Activated naive CD4-positive, alpha-beta T cell treated with anti-CD3 and anti-CD28 coated beads for 36 hours (primary cell): ENCODE measurements around the gene SLC24A1. TPM values are rescaled to one million over a fixed set of nuclear protein-coding genes. Genes with fewer than 3 reads are reported as not detected.

Source experiments
- CTCF ChIA-PET: fragments of 350-600 bp; sonication (Branson Sonifier 250); formaldehyde crosslinking; loops from one replicate; lab custom pipeline; 2021; ENCODE audit warnings: antibody characterized with exemption; lab: Charles Lee
- DNase-seq: peaks from one replicate; pipeline ENCODE4 v3.0.0-alpha.2; 2020
- H3K27ac Mint-ChIP-seq: one replicate; pipeline ENCODE4 v1.8.0; 2021; ENCODE audit warnings: mild to moderate bottlenecking, mixed read lengths
- H3K27me3 Mint-ChIP-seq: one replicate; pipeline ENCODE4 v1.8.0; 2021; ENCODE audit warnings: low read depth, mixed read lengths
- H3K36me3 Mint-ChIP-seq: one replicate; pipeline ENCODE4 v1.8.0; 2021; ENCODE audit warnings: low read depth, mixed read lengths
- H3K4me1 Mint-ChIP-seq: one replicate; pipeline ENCODE4 v1.8.0; 2021; ENCODE audit warnings: low read depth, mixed read lengths
- H3K4me3 Mint-ChIP-seq: one replicate; pipeline ENCODE4 v1.8.0; 2021; ENCODE audit warnings: mild to moderate bottlenecking, moderate library complexity, mixed read lengths
- H3K9me3 Mint-ChIP-seq: one replicate; pipeline ENCODE4 v1.8.0; 2021; ENCODE audit warnings: mixed read lengths
- intact Hi-C: fragments of 100-400 bp; cut with micrococcal nuclease; formaldehyde crosslinking; loops from one replicate; pipeline ENCODE4 v1.15.1; 2023
- total RNA-seq, 2 experiments: library from RNA; stranded (reverse); gene quantifications; one replicate each; pipeline ENCODE4 v1.2.3, GENCODE V29; 2021

Gene SLC24A1
- total RNA-seq, 2 experiments from 2014 or later, result 10.7 to 12.4 TPM

DNA sequence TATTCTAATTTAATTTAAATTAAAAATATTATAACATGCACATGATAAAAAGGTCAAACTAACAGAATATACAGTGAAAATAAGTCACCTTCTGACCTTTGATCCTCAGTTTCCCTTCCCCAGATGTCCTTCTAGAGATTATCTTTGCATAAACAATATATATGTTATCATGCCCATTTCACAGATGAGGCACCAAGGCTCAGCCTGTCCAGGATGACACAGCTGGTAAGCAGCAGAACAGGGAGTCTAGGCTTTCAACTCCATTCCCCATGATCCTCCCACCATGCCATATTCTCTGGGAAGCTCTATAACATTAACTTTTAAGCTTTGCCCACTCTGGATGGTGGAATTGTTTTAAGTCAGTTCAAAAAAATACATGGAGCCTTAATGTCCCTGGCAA is 1.4 kb downstream of the SLC24A1 start:
- H3K9me3 Mint-ChIP-seq, result no peaks in the 10 kb centered on the region
- CTCF ChIA-PET, result no interaction called here

DNA sequence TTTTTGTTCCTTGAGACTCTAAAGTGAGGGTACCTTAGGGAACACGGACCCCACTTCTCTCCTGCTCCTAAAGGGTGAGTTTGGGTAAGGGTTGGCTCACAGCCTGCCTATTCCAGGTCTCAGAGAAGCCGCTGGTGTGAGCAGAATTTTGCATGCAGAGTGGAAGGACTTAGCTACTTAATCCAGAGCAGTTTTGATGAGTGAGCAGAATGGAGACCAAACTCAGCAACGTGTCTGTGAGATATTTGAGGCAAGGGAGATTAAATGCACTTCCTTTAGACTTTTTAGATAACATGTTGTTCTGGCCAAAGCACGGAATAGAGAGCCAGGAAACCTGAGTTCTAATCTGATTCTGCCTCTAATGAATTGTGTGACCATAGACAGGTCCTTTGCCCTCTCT is 5.1 kb downstream of the SLC24A1 start:
- Mint-ChIP-seq H3K27me3 (no peaks in the 10 kb centered on the region), H3K4me1 (peaks cover 3% of the 10 kb centered on the region), H3K4me3 (no peak overlapping the region), H3K36me3 (peaks cover 3% of the 10 kb centered on the region), H3K27ac (no peak overlapping the region), H3K9me3 (no peaks in the 10 kb centered on the region)
- no peak for DNase-seq
- CTCF ChIA-PET, result no interaction called here
- intact Hi-C loops, result no loop called here

More for the DNA sequence above, 1.4 kb downstream of the SLC24A1 start:
- no peak for DNase-seq
- Mint-ChIP-seq H3K4me1 (no peaks in the 10 kb centered on the region), H3K27me3 (no peaks in the 10 kb centered on the region), H3K36me3 (peaks cover 3% of the 10 kb centered on the region), H3K4me3 (no peak overlapping the region), H3K27ac (no peak overlapping the region)
- intact Hi-C loops, result no loop called here

DNA sequence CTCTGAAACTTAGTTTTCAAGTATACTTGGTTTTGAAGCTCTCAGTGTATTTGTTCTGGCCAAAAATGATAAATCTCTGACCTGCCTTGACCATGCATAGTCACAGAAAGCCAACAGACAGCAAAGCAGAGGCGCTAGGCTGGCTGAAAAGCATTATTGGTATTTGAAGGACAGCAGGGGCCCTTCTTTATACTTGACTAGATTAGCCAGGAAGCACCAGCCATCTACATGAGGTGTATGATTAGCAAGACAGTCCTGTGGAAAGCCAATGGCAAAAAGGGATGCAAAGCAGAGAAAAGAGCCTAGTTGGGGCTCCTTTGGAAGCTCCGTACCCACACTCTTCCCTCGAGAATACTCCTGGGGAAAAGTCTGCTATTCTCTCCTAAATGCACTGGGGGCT is 7.8 kb downstream of the SLC24A1 start:
- H3K4me1 Mint-ChIP-seq, result peaks cover 5% of the 10 kb centered on the region
- intact Hi-C loops, result no loop called here
- H3K27ac Mint-ChIP-seq, result no peak overlapping the region
- CTCF ChIA-PET, result interaction anchor here (1.0 to 1.3 kb wide), 2 partner anchors 9 to 228 kb away, joined by 3 to 6 read pairs; no protein-coding TSS in a partner anchor
- DNase-seq, result no peak
- peaks cover 1% of the 10 kb centered on the region for H3K36me3 Mint-ChIP-seq
- H3K27me3 Mint-ChIP-seq, result no peaks in the 10 kb centered on the region
- no peaks in the 10 kb centered on the region for H3K9me3 Mint-ChIP-seq
- no peak overlapping the region for H3K4me3 Mint-ChIP-seq

DNA sequence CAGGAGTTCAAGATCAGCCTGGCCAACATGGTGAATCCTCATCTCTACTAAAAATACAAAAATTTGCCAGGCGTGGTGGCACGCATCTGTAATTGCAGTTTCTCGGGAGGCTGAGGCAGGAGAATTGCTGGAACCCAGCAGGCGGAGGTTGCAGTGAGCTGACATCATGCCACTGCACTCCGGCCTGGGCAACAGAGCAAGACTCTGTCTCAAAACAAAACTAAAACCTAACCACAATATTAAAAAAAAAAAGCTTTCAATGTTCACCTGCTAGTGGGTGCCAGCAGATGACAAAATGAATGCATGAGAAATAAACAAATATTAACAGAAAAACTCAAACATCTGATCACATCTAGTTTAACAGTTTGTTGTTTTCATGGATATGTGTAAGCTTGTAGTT is 9.0 kb downstream of the SLC24A1 start:
- no peak for DNase-seq
- CTCF ChIA-PET, result interaction anchor here (0.6 to 0.7 kb wide), 2 partner anchors 19 to 114 kb away, joined by 3 read pairs; no protein-coding TSS in a partner anchor
- peaks cover 5% of the 10 kb centered on the region for H3K4me1 Mint-ChIP-seq
- peaks cover 1% of the 10 kb centered on the region for H3K36me3 Mint-ChIP-seq
- intact Hi-C loops, result no loop called here
- no peaks in the 10 kb centered on the region for H3K27me3 Mint-ChIP-seq
- H3K27ac Mint-ChIP-seq, result no peak overlapping the region
- no peak overlapping the region for H3K4me3 Mint-ChIP-seq
- no peaks in the 10 kb centered on the region for H3K9me3 Mint-ChIP-seq

DNA sequence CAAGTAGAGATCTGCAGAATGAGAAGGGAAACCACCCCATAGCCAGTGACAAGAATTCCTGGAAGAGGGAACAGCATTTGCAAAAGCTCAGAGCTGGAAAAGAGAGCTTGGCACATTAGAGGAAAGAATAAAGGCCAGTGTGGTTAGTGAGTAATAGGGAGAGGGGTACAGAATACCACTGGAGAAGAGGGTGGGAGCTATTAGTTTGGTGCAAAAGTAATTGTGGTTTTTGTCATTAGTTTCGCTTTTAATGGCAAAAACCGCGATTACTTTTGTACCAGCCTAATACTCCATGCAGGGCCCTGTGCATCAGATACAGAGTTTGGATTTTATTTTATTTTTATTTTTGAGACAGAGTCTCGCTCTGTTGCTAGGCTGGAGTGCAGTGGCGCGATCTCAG is 9.8 kb downstream of the SLC24A1 start:
- no peak overlapping the region for H3K27ac Mint-ChIP-seq
- DNase-seq, result no peak
- H3K4me3 Mint-ChIP-seq, result no peak overlapping the region
- CTCF ChIA-PET, result interaction anchor here (0.6 to 1.8 kb wide), 4 partner anchors 16 to 225 kb away, joined by 3 to 5 read pairs (median 4); no protein-coding TSS in a partner anchor
- H3K9me3 Mint-ChIP-seq, result no peaks in the 10 kb centered on the region
- H3K4me1 Mint-ChIP-seq, result peaks cover 5% of the 10 kb centered on the region
- no peaks in the 10 kb centered on the region for H3K27me3 Mint-ChIP-seq
- intact Hi-C loops, result no loop called here
- peaks cover 1% of the 10 kb centered on the region for H3K36me3 Mint-ChIP-seq

DNA sequence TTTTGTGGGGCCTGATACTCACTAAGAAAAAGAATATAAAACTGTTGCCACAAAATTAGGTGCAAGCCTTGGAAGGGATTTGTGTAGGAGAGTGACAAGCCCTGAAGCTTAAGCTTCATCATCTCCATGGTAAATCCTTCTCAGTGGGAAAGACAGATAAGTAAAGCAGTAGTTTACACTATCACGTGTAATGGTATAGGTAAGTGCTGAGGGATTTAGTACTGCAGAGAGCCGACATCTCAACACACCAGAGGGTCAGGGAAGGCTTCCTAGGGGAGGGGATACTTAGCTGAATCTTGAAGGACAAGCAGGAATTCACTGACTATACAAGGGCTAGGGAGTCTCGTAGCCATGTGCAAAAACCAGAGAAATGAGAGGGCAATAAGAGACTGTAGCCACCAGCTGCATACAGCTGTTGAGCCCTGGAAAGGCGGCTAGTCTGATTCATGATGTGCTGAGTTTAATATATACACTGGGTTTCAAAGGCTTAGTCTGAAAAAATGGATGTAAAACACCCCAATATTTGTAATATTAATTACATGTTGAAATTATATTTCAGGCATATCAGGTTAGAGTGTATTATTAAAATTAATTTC is 11.1 kb downstream of the SLC24A1 start:
- intact Hi-C loops, result no loop called here
- Mint-ChIP-seq H3K36me3 (no peaks in the 10 kb centered on the region), H3K4me1 (peaks cover 5% of the 10 kb centered on the region), H3K27me3 (no peaks in the 10 kb centered on the region), H3K27ac (no peak overlapping the region), H3K4me3 (no peak overlapping the region), H3K9me3 (no peaks in the 10 kb centered on the region)
- CTCF ChIA-PET, result interaction anchor here (0.6 to 1.8 kb wide), 2 partner anchors 224 to 654 kb away, joined by 3 to 5 read pairs; no protein-coding TSS in a partner anchor
- DNase-seq, result no peak

DNA sequence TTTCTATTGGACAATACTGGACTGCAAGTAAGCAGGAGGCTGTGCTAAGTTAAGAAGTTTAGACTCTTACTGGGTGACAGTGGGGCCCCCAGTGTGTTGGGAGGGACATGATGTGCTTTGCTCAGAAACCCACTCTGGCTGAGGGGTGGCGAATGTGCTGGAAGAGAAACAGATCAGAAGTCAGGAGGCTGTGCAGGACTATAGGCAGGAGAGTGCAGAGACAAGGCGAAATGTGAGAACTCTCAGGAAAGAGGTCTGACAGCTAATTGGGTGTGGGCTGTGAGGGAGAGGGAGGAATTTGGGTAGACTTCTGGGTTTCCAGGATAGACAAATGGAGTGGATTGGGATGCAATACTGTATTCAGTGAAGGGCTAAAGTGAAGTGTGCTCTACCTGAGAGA is 12.0 kb downstream of the SLC24A1 start:
- Mint-ChIP-seq H3K4me3 (no peak overlapping the region), H3K36me3 (no peaks in the 10 kb centered on the region), H3K4me1 (peaks cover 10% of the 10 kb centered on the region), H3K9me3 (no peaks in the 10 kb centered on the region), H3K27me3 (no peaks in the 10 kb centered on the region), H3K27ac (no peak overlapping the region)
- no peak for DNase-seq
- CTCF ChIA-PET, result no interaction called here
- intact Hi-C loops, result no loop called here

DNA sequence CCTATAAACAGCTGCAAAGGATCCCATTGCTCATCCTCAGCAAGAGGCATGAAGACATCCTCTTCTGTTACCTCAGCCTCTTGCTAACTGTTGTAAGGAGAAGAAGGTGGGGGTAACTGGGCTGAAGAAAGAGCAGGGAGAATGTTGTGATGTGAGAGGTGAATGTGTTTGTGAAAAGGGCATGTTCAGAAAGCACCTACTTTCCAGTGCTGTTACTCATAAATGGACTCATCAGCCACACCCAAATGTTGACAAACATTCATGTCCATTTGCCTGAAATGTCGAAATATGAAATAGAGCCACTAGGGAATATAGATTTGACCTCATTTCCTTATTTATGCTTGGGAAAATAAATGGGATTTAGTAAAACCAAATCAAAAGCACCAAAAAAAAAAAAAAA is 12.6 kb downstream of the SLC24A1 start:
- DNase-seq, result no peak
- Mint-ChIP-seq H3K4me1 (peaks cover 13% of the 10 kb centered on the region), H3K9me3 (no peaks in the 10 kb centered on the region), H3K36me3 (no peaks in the 10 kb centered on the region), H3K27ac (no peak overlapping the region), H3K27me3 (no peaks in the 10 kb centered on the region), H3K4me3 (no peak overlapping the region)
- intact Hi-C loops, result no loop called here
- CTCF ChIA-PET, result interaction anchor here (0.6 to 0.8 kb wide), 2 partner anchors 228 to 488 kb away, joined by 3 to 8 read pairs; no protein-coding TSS in a partner anchor

DNA sequence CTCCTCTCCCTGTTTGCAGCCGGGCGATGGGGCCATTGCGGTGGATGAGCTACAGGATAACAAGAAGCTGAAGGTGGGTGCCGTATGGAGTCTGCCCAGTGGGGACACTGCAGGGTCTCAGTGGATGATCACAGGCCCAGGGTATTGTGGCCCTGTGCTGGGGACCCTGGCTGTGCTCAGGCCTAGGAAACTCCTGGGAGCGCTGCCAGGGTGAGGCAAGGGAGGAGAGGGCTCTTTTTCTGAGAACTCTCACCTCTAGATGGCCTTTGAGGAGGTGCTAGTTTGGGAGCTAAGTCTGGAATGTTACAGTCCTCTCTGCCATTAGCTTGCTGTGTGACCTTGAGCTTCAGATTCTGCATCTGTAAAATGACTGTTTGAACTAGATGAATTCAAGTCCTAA is 16.4 kb downstream of the SLC24A1 start:
- Mint-ChIP-seq H3K4me1 (peaks cover 8% of the 10 kb centered on the region), H3K27me3 (no peaks in the 10 kb centered on the region), H3K27ac (no peak overlapping the region), H3K36me3 (no peaks in the 10 kb centered on the region), H3K9me3 (no peaks in the 10 kb centered on the region), H3K4me3 (no peak overlapping the region)
- CTCF ChIA-PET, result interaction anchor here (0.6 to 3.9 kb wide), 20 partner anchors 9 to 619 kb away, joined by 3 to 43 read pairs (median 4); partner anchors contain the start of genes RAB11A and SLC24A1
- no peak for DNase-seq
- intact Hi-C loops, result loop anchor here (1.0 kb wide), 2 partner anchors 191 to 219 kb away; no protein-coding TSS in a partner anchor

DNA sequence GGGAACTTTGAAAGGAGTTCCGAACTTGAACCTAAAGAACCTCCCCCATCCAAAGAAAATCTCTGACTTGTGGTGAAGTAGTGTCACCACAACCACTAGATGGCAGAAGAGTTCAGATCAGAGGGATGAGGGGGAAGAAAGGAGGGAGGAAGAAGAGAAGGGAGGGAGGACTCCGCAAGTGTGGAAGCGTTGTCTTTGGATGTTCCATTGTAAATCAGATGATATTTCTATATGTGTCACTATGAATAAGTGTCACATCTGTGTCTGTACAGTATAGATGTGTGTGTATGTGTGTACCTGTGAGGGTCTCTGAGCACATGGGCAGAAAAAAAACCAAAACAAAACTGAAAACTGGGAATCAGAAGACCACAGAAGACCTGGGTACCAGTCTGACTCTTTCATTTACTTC is 16.9 kb downstream of the SLC24A1 start:
- no peaks in the 10 kb centered on the region for H3K27me3 Mint-ChIP-seq
- H3K4me3 Mint-ChIP-seq, result no peak overlapping the region
- no peaks in the 10 kb centered on the region for H3K9me3 Mint-ChIP-seq
- H3K36me3 Mint-ChIP-seq, result no peaks in the 10 kb centered on the region
- CTCF ChIA-PET, result interaction anchor here (0.6 to 3.9 kb wide), 18 partner anchors 10 to 619 kb away, joined by 3 to 43 read pairs (median 4); partner anchors contain the start of gene RAB11A
- DNase-seq, result peak; percentile 53
- H3K4me1 Mint-ChIP-seq, result peaks cover 8% of the 10 kb centered on the region
- intact Hi-C loops, result loop anchor here (1.0 kb wide), 3 partner anchors 191 to 553 kb away; no protein-coding TSS in a partner anchor
- H3K27ac Mint-ChIP-seq, result no peak overlapping the region

DNA sequence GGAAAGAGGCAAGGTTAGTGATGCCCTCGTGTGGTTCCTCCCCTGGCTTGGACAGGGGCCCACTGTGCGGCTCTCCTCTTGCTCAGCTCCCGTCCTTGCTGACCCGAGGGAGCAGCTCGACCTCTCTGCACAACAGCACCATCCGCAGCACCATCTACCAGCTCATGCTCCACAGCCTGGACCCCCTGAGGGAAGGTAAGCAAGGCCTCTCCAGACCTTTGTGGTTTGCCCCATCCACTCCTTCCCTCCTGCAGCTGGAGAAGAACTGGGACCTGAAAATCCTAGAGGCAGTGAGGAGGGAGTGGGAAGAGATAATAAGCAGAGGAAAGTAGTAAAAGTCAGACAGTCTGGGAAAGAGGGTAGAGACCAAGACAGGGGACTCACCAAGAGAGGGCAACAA is 17.8 kb downstream of the SLC24A1 start:
- H3K27me3 Mint-ChIP-seq, result no peaks in the 10 kb centered on the region
- H3K4me1 Mint-ChIP-seq, result peaks cover 8% of the 10 kb centered on the region
- no peaks in the 10 kb centered on the region for H3K36me3 Mint-ChIP-seq
- intact Hi-C loops, result loop anchor here (1.0 kb wide), 1 partner anchor 552 kb away; no protein-coding TSS in a partner anchor
- DNase-seq, result no peak
- no peak overlapping the region for H3K4me3 Mint-ChIP-seq
- CTCF ChIA-PET, result interaction anchor here (0.8 to 3.9 kb wide), 7 partner anchors 9 to 223 kb away, joined by 3 to 43 read pairs (median 10); no protein-coding TSS in a partner anchor
- H3K9me3 Mint-ChIP-seq, result no peaks in the 10 kb centered on the region
- no peak overlapping the region for H3K27ac Mint-ChIP-seq

DNA sequence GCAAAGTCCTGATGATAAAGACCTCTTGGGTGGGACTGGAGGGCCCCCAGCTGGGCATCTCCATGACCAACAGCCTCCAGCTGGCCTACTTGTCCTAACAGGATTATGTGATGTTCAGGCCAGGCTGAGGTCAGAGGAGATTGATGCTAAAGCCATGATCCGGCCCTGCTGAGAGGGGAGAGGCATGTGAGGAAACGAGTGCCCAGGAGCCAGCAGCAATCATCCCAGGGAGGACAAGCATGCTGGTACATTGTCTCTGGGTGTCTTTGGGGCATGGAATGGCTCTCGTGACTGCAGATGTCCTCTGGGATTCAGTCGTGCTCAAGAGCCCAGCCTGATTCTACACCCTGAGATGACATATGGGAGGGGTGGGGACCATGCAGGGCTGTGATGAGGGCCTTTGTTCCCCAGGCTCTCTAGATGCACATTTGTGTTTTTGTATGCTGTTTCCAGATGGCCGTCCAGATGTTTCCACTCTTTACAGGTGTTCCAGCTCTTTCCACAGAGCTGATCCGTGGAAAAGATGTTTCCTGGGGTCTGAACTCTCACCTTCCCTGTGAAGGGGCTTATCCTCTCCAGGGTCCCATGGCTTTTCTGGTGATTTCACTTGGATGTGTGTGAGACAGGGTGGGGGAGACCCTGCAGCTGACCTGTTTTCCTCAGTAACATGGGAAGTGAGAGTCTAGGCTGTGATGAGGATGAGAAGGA is 20.2 kb downstream of the SLC24A1 start:
- Mint-ChIP-seq H3K4me1 (peaks cover 8% of the 10 kb centered on the region), H3K36me3 (no peaks in the 10 kb centered on the region), H3K27me3 (no peaks in the 10 kb centered on the region), H3K4me3 (no peak overlapping the region), H3K27ac (no peak overlapping the region), H3K9me3 (no peaks in the 10 kb centered on the region)
- intact Hi-C loops, result no loop called here
- CTCF ChIA-PET, result interaction anchor here (1.4 to 1.5 kb wide), 2 partner anchors 11 to 215 kb away, joined by 4 to 5 read pairs; no protein-coding TSS in a partner anchor
- DNase-seq, result no peak
